Measurements from ENCODE around the gene MARVELD1.

GRCh38 chr10:97687785-97688781 is 25.4 kb upstream of the MARVELD1 start:
- TF ChIP-seq POLR2A (IDR thresholded peaks at IDR 0.05; ENCODE audit: low read length), result no peak
- no peak for TF ChIP-seq GATA1 (IDR thresholded peaks at IDR 0.05; ENCODE audit: low read depth, low read length)

Measured in erythroblast (primary cell).